ENCODE measurements around the gene LSM2. TPM values are rescaled to one million over a fixed set of nuclear protein-coding genes. Genes with fewer than 3 reads are reported as not detected.
A peak's percentile ranks its signal among the peaks of the same experiment; 100 is the strongest.

LSM2 gene
- total and polyA plus RNA-seq, 9 of the 15 experiments (the other 6 are each of a cell fraction or from before 2014, with no cell fraction given) = 154 to 407 (median 223) TPM

- TF ChIP-seq ARID4B (CRISPR knock-in tag; IDR thresholded peaks at IDR 0.05) (peak; percentile 90), SIN3A (IDR thresholded peaks at IDR 0.05; ENCODE audit: borderline replicate concordance in 2 of 2, control insufficient read depth in 1 of 2, low read depth in 2 of 2, low read length in 2 of 2) (peak in 1 of 2 experiments; percentile 1; a peak in 1 of 4 replicates), DNMT1 (IDR thresholded peaks at IDR 0.05) (0 out of 2 replicates have a peak, but pooled peaks have one; percentile 28), ZKSCAN8 (CRISPR knock-in tag; IDR thresholded peaks at IDR 0.05) (no peak), YY1 (IDR thresholded peaks at IDR 0.05; ENCODE audit: borderline replicate concordance in 1 of 3, control insufficient read depth in 1 of 3, extremely low read depth in 1 of 3, insufficient read depth in 3 of 3, insufficient read length in 1 of 3, insufficient replicate concordance in 2 of 3, low read depth in 1 of 3, low read length in 2 of 3) (peak in 2 of 3 experiments; percentile 17 to 43), CHD4 (IDR thresholded peaks at IDR 0.05; ENCODE audit: insufficient read depth, insufficient replicate concordance, low read depth, low read length, poor library complexity, severe bottlenecking) (no peak), FOXA1 (IDR thresholded peaks at IDR 0.05; ENCODE audit: borderline replicate concordance) (no peak), CUX1 (CRISPR knock-in tag; IDR thresholded peaks at IDR 0.05) (no peak)
Observed at GRCh38 chr6:31826793-31827285, 20.1 kb upstream of the LSM2 start (continued).
